Measurements from ENCODE around the gene ZNF277.

Gene ZNF277

GRCh38 chr7:112255388-112255720 is 48.9 kb downstream of the ZNF277 start:
- DNase-seq = no peak

- no peak for DNase-seq
These were observed 50.6 kb downstream of the ZNF277 start for GRCh38 chr7:112257073-112257472.

- DNase-seq = no peak
These were observed 54.4 kb downstream of the ZNF277 start for GRCh38 chr7:112260911-112261310.

- no peak for DNase-seq
These were observed 55.5 kb downstream of the ZNF277 start for GRCh38 chr7:112262036-112262435.

- no peak for DNase-seq
These were observed 56.5 kb downstream of the ZNF277 start for GRCh38 chr7:112262855-112263487.

- DNase-seq = no peak
These were observed 57.0 kb downstream of the ZNF277 start for GRCh38 chr7:112263519-112263918.

GRCh38 chr7:112266141-112266540 is 59.6 kb downstream of the ZNF277 start:
- DNase-seq = no peak

- DNase-seq = no peak
These were observed 60.2 kb downstream of the ZNF277 start for GRCh38 chr7:112266595-112267270.

GRCh38 chr7:112267944-112268691 is 61.6 kb downstream of the ZNF277 start:
- no peak for DNase-seq

GRCh38 chr7:112271162-112271561 is 64.7 kb downstream of the ZNF277 start:
- no peak for DNase-seq

GRCh38 chr7:112272921-112273561 is 66.5 kb downstream of the ZNF277 start:
- peak; percentile 7 for DNase-seq

- DNase-seq = no peak
These were observed 72.5 kb downstream of the ZNF277 start for GRCh38 chr7:112279042-112279441.

GRCh38 chr7:112280267-112280666 is 73.8 kb downstream of the ZNF277 start:
- DNase-seq = no peak

- DNase-seq = peak; percentile 4
These were observed 76.1 kb downstream of the ZNF277 start for GRCh38 chr7:112282476-112283188.

- DNase-seq = no peak
These were observed 77.0 kb downstream of the ZNF277 start for GRCh38 chr7:112283382-112283910.

GRCh38 chr7:112286250-112287086 is 80.0 kb downstream of the ZNF277 start:
- DNase-seq = no peak

GRCh38 chr7:112288301-112288700 is 81.8 kb downstream of the ZNF277 start:
- no peak for DNase-seq

- no peak for DNase-seq
These were observed 83.6 kb downstream of the ZNF277 start for GRCh38 chr7:112290065-112290464.

- no peak for DNase-seq
These were observed 85.7 kb downstream of the ZNF277 start for GRCh38 chr7:112292162-112292561.

- DNase-seq = no peak
These were observed 86.9 kb downstream of the ZNF277 start for GRCh38 chr7:112293416-112293815.

GRCh38 chr7:112296432-112296831 is 89.9 kb downstream of the ZNF277 start:
- no peak for DNase-seq

GRCh38 chr7:112297681-112298080 is 91.2 kb downstream of the ZNF277 start:
- DNase-seq = no peak
